Peyer's patch (tissue), 4 donors: ENCODE results near the gene RPS10.

ENCODE experiments used
- CTCF ChIP-seq, 6 experiments: fragments of 450-650 bp in 4 of 6; fragments of 200-600 bp in 2 of 6; sonication (generic) in 1 of 6; IDR thresholded peaks; one replicate each; pipeline ENCODE4 v1.5.1; 2017 to 2019; ENCODE audit warnings: antibody characterized with exemption in 6 of 6, mild to moderate bottlenecking in 3 of 6, moderate library complexity in 1 of 6
- POLR2A ChIP-seq, 2 donors: fragments of 450-650 bp; IDR thresholded peaks; one replicate each; pipeline ENCODE4 v1.5.1; 2017; ENCODE audit warnings: antibody characterized with exemption in 2 of 2, mild to moderate bottlenecking in 2 of 2, moderate library complexity in 2 of 2

- TF ChIP-seq CTCF (IDR thresholded peaks at IDR 0.05) (no peak), POLR2A (IDR thresholded peaks at IDR 0.05) (no peak)
These were observed 42.7 kb downstream of the RPS10 start for GRCh38 chr6:34383161-34383631.
